H9 (cell line): ENCODE measurements around the gene TMEM92. TPM values are rescaled to one million over a fixed set of nuclear protein-coding genes. Genes with fewer than 3 reads are reported as not detected.

ENCODE experiments used
- DNase-seq: peaks from one replicate; pipeline ENCODE4 v3.0.0-alpha.2; 2017
- H2AFZ ChIP-seq: one replicate; pipeline ENCODE4 v1.6.1; 2013; ENCODE audit warnings: mild to moderate bottlenecking, low read length, control low read depth, moderate library complexity
- H2AK5ac ChIP-seq: 2 replicates; pipeline ENCODE4 v1.6.1; 2013; ENCODE audit warnings: low read length, control low read depth, mixed read lengths; ENCODE audit not compliant: insufficient read length
- H2BK120ac ChIP-seq: one replicate; pipeline ENCODE4 v1.6.1; 2013; ENCODE audit warnings: low read depth, mild to moderate bottlenecking, low read length, control low read depth, inconsistent platforms; ENCODE audit not compliant: poor library complexity, severe bottlenecking
- H2BK12ac ChIP-seq: 2 replicates; pipeline ENCODE4 v1.6.1; 2013; ENCODE audit warnings: low read length, control low read depth, mixed read lengths, low read depth; ENCODE audit not compliant: insufficient read length
- H2BK15ac ChIP-seq: 2 replicates; pipeline ENCODE4 v1.6.1; 2013; ENCODE audit warnings: low read depth, low read length, control low read depth
- H2BK20ac ChIP-seq: one replicate; pipeline ENCODE4 v1.6.1; 2013; ENCODE audit warnings: low read depth, mild to moderate bottlenecking, low read length, control low read depth, inconsistent platforms; ENCODE audit not compliant: poor library complexity, severe bottlenecking
- H2BK5ac ChIP-seq: 2 replicates; pipeline ENCODE4 v1.6.1; 2013; ENCODE audit warnings: low read length, control low read depth, mixed read lengths; ENCODE audit not compliant: insufficient read length
- H3K14ac ChIP-seq: 2 replicates; pipeline ENCODE4 v1.6.1; 2013; ENCODE audit warnings: low read length, control low read depth; ENCODE audit not compliant: insufficient read depth
- H3K18ac ChIP-seq: 2 replicates; pipeline ENCODE4 v1.6.1; 2013; ENCODE audit warnings: low read depth, mild to moderate bottlenecking, mixed read lengths, low read length, control low read depth; ENCODE audit not compliant: insufficient read length
- H3K23ac ChIP-seq: 2 replicates; pipeline ENCODE4 v1.6.1; 2013; ENCODE audit warnings: low read length, control low read depth, mixed read lengths, low read depth; ENCODE audit not compliant: insufficient read length
- H3K23me2 ChIP-seq: 2 replicates; pipeline ENCODE4 v1.6.1; 2013; ENCODE audit warnings: low read depth, mild to moderate bottlenecking, mixed read lengths, low read length, control low read depth; ENCODE audit not compliant: insufficient read length, poor library complexity, severe bottlenecking
- H3K27ac ChIP-seq: 2 replicates; pipeline ENCODE4 v1.5.1; 2013; ENCODE audit warnings: low read length, control low read depth, mixed read lengths, low read depth; ENCODE audit not compliant: insufficient read length
- H3K27me3 ChIP-seq: 2 replicates; pipeline ENCODE4 v1.6.1; 2013; ENCODE audit warnings: low read length, control low read depth, inconsistent platforms; ENCODE audit not compliant: insufficient read depth
- H3K4ac ChIP-seq: 2 replicates; pipeline ENCODE4 v1.6.1; 2013; ENCODE audit warnings: low read depth, mild to moderate bottlenecking, control low read depth, inconsistent platforms, low read length, moderate library complexity
- H3K4me1 ChIP-seq: 2 replicates; pipeline ENCODE4 v1.6.1; 2013; ENCODE audit warnings: low read length, control low read depth, inconsistent platforms; ENCODE audit not compliant: insufficient read depth
- H3K4me2 ChIP-seq: 2 replicates; pipeline ENCODE4 v1.6.1; 2013; ENCODE audit warnings: low read length, control low read depth, mixed read lengths; ENCODE audit not compliant: insufficient read length, insufficient read depth
- H3K56ac ChIP-seq: 2 replicates; pipeline ENCODE4 v1.6.1; 2013; ENCODE audit warnings: low read depth, mild to moderate bottlenecking, mixed read lengths, low read length, control low read depth; ENCODE audit not compliant: insufficient read length
- H3K79me1 ChIP-seq: 2 replicates; pipeline ENCODE4 v1.6.1; 2013; ENCODE audit warnings: low read depth, mild to moderate bottlenecking, moderate library complexity, low read length, control low read depth, inconsistent platforms; ENCODE audit not compliant: insufficient read depth, poor library complexity, severe bottlenecking
- H3K79me2 ChIP-seq: 2 replicates; pipeline ENCODE4 v1.6.1; 2013; ENCODE audit warnings: low read length, control low read depth, inconsistent platforms; ENCODE audit not compliant: insufficient read depth
- H3K9ac ChIP-seq: 2 replicates; pipeline ENCODE4 v1.6.1; 2013; ENCODE audit warnings: low read length, control low read depth, mixed read lengths; ENCODE audit not compliant: insufficient read length; ENCODE audit errors: extremely low read depth
- H3K9me3 ChIP-seq: one replicate; pipeline ENCODE4 v1.6.1; 2013; ENCODE audit warnings: low read depth, low read length, inconsistent platforms; ENCODE audit not compliant: control insufficient read depth
- H3T11ph ChIP-seq: one replicate; pipeline ENCODE4 v1.6.1; 2013; ENCODE audit warnings: mild to moderate bottlenecking, low read length, control low read depth, inconsistent platforms
- H4K20me1 ChIP-seq: one replicate; pipeline ENCODE4 v1.6.1; 2013; ENCODE audit not compliant: control insufficient read depth, insufficient read length, insufficient read depth
- H4K5ac ChIP-seq: 2 replicates; pipeline ENCODE4 v1.6.1; 2013; ENCODE audit warnings: low read depth, mild to moderate bottlenecking, mixed read lengths, low read length, control low read depth; ENCODE audit not compliant: insufficient read length
- H4K8ac ChIP-seq: replicated peaks from 2 replicates; pipeline ENCODE4 v1.6.1; 2013; ENCODE audit warnings: low read length, control low read depth, mixed read lengths, low read depth; ENCODE audit not compliant: insufficient read length
- H4K91ac ChIP-seq: 2 replicates; pipeline ENCODE4 v1.6.1; 2013; ENCODE audit warnings: low read depth, mild to moderate bottlenecking, moderate library complexity, mixed read lengths, low read length, control low read depth; ENCODE audit not compliant: insufficient read length
- H3K27ac Mint-ChIP-seq, 3 experiments: 2 replicates in 2 of 3; 3 replicates in 1 of 3; pipeline ENCODE4 v1.8.0; 2020 to 2021; ENCODE audit warnings: mixed read lengths in 3 of 3, mild to moderate bottlenecking in 1 of 3, moderate library complexity in 1 of 3
- H3K27me3 Mint-ChIP-seq: 2 replicates; pipeline ENCODE4 v1.8.0; 2021; ENCODE audit warnings: low read depth, mild to moderate bottlenecking, moderate library complexity, mixed read lengths
- H3K36me3 Mint-ChIP-seq, 3 experiments: 2 replicates in 2 of 3; 3 replicates in 1 of 3; pipeline ENCODE4 v1.8.0; 2020 to 2021; ENCODE audit warnings: low read depth in 3 of 3, mixed read lengths in 3 of 3; ENCODE audit not compliant: insufficient read depth in 1 of 3
- H3K4me1 Mint-ChIP-seq, 2 experiments: 2 replicates each; pipeline ENCODE4 v1.8.0; 2020; ENCODE audit warnings: mixed read lengths in 2 of 2
- H3K4me3 Mint-ChIP-seq, 2 experiments: 2 replicates in 1 of 2; 3 replicates in 1 of 2; pipeline ENCODE4 v1.8.0; 2020 to 2021; ENCODE audit warnings: mild to moderate bottlenecking in 2 of 2, mixed read lengths in 2 of 2, moderate library complexity in 1 of 2
- H3K9me3 Mint-ChIP-seq, 2 experiments: 2 replicates in 1 of 2; 3 replicates in 1 of 2; pipeline ENCODE4 v1.8.0; 2020; ENCODE audit warnings: mild to moderate bottlenecking in 2 of 2, mixed read lengths in 2 of 2, moderate library complexity in 1 of 2
- CTCF ChIP-seq: fragments of 200-600 bp; sonication (generic); conservative IDR thresholded peaks from 3 replicates; pipeline ENCODE4 v1.8.0; 2021; ENCODE audit warnings: antibody characterized with exemption, mild to moderate bottlenecking
- WGBS: extraction: QIAGEN DNeasy Blood & Tissue Kit; methylation state at CpG from one replicate; pipeline ENCODE4 v1.1.7; 2013; ENCODE audit warnings: missing lambda C conversion rate, low lambda C conversion rate, mixed read lengths; ENCODE audit not compliant: insufficient read length; ENCODE audit errors: extremely low coverage; 5-methylcytosine and 5-hydroxymethylcytosine counted together
- total RNA-seq: library from RNA; stranded (reverse); gene quantifications from 2 replicates; pipeline ENCODE4 v1.2.1, GENCODE V29; 2021

TMEM92 gene
- total RNA-seq, 1 experiment from 2014 or later: 10.9 TPM

- Histone ChIP-seq H3K4ac (no peak overlapping the region), H4K8ac (no peak overlapping the region), H3K79me2 (no peaks in the 10 kb centered on the region), H3K14ac (no peak overlapping the region), H2AK5ac (no peak overlapping the region), H3K79me1 (no peaks in the 10 kb centered on the region), H3K9ac (no peak overlapping the region), H3K27me3 (no peaks in the 10 kb centered on the region; the same call in 1 of the 2 replicates), H2BK20ac (no peak overlapping the region), H4K20me1 (no peaks in the 10 kb centered on the region), H3K18ac (no peak overlapping the region), H3K9me3 (no peaks in the 10 kb centered on the region), H2BK120ac (no peak overlapping the region), H3K4me2 (no peak overlapping the region), H4K5ac (no peak overlapping the region), H3K56ac (no peak overlapping the region), H3K23me2 (no peaks in the 10 kb centered on the region), H4K91ac (no peak overlapping the region), H2BK12ac (no peak overlapping the region), H2BK5ac (no peak overlapping the region), H3K27ac (no peak overlapping the region), H3T11ph (no peak overlapping the region), H3K23ac (no peak overlapping the region), H3K4me1 (peaks cover 5% of the 10 kb centered on the region; the same call in 1 of the 2 replicates), H2AFZ (no peak overlapping the region), H2BK15ac (no peak overlapping the region)
- Mint-ChIP-seq H3K4me1 (peaks cover 24 to 25% of the 10 kb centered on the region in 2 experiments), H3K27me3 (peaks cover 13% of the 10 kb centered on the region), H3K4me3 (no peak overlapping the region), H3K36me3 (no peaks in the 10 kb centered on the region; a peak in 1 of 7 replicates), H3K9me3 (no peaks in the 10 kb centered on the region), H3K27ac (no peak overlapping the region)
- no peak for DNase-seq
- WGBS: no CpG with 5 or more reads among the region's 3 CpGs
- no peak for TF ChIP-seq CTCF
Measured at GRCh38 chr17:50289278-50289677, 15.0 kb downstream of the TMEM92 start.
